Activated CD4-positive, CD25-positive, alpha-beta regulatory T cell treated with anti-CD3 and anti-CD28 coated beads, Interleukin-2, amount 50 U/mL, for 16 hours (primary cell): ENCODE measurements around the gene TPP1.

Source experiments
- DNase-seq: peaks from one replicate; pipeline ENCODE4 v3.0.0-alpha.2; 2020; ENCODE audit warnings: low read depth, low spot score

TPP1 gene

GRCh38 chr11:6563121-6563619, 56.1 kb downstream of the TPP1 start:
- no peak for DNase-seq
